K562 treated with DMSO at 1 percent for 12 hours (cell line): ENCODE measurements around the gene WAC. TPM values are rescaled to one million over a fixed set of nuclear protein-coding genes. Genes with fewer than 3 reads are reported as not detected.

ENCODE experiments used
- total RNA-seq: library from RNA; unstranded; fragments of 300-600 nt; gene quantifications from 2 replicates; pipeline ENCODE4 v1.2.3, GENCODE V29; 2022; ENCODE audit not compliant: insufficient read depth

Gene WAC, protein sequence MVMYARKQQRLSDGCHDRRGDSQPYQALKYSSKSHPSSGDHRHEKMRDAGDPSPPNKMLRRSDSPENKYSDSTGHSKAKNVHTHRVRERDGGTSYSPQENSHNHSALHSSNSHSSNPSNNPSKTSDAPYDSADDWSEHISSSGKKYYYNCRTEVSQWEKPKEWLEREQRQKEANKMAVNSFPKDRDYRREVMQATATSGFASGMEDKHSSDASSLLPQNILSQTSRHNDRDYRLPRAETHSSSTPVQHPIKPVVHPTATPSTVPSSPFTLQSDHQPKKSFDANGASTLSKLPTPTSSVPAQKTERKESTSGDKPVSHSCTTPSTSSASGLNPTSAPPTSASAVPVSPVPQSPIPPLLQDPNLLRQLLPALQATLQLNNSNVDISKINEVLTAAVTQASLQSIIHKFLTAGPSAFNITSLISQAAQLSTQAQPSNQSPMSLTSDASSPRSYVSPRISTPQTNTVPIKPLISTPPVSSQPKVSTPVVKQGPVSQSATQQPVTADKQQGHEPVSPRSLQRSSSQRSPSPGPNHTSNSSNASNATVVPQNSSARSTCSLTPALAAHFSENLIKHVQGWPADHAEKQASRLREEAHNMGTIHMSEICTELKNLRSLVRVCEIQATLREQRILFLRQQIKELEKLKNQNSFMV
- 21.7 and 85.8 TPM in 2 replicates for total RNA-seq

DNA sequence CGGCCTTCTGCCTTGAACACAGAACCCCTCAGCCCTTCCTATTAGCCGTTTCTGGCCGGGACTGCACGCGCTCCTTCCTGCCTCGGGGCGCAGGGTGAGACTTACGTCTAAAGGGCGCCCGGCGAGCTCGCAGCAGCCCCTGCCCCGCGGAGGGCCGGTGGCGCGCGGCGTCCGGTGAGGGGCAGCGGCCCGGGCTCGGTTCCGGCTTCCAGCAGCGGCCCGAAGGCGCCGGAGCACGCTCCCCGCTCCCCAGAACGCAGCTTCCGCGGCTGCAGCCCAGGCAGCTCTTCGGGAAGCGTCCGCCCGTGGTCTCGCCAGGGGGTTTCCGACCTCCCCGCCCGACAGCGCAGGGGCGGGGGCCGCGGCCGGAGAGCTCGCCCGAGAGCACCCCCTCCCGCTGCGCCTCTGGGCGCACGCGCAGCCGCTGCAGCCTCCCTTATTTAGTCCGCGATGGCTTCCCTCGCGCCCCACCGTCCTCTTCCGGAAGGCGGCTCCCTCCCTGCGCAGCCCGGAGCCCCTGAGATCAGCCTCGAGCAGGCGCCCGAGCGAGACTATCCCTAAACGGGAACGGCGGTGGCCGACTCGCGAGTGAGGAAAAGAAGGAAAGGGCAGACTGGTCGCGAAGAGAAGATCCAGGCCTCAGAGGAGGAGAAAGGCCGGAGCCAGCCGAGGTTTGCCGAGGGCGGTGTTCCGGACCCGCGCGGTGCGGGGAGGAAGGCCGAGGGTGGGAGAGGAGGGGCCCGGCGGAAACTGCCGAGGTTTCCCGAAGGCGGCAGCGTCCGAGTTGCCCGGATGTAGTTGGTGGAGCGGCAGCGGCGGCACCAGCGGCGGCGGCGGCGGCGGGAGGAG is at the start of gene WAC:
Gene WAC, plus strand, starts transcription at position 782 of the 849 bp plus-strand sequence. CDS start 462 bp downstream, outside the sequence.

Other genes with a start within 250 kb of the WAC start
- 0.41 TPM in 1 of 2 replicates, not detected in the other for gene MPP7, start 230.1 kb upstream of the WAC start, total RNA-seq
- 11.8 and 15.1 TPM in 2 replicates for gene BAMBI, start 144.4 kb downstream of the WAC start, total RNA-seq